A673 (cell line): ENCODE results near the gene LGALS12. TPM values are rescaled to one million over a fixed set of nuclear protein-coding genes. Genes with fewer than 3 reads are reported as not detected.

Source experiments
- BruUV-seq: library from RNA; stranded (reverse); fragments of 400-500 nt; replicated peaks from 2 replicates; lab custom pipeline; 2021; lab: Mats Ljungman, UMichigan
- CTCF ChIA-PET: fragments of 300-600 bp; sonication (Branson Sonifier 250); formaldehyde crosslinking; loops from one replicate; lab custom pipeline; 2022; ENCODE audit warnings: antibody characterized with exemption; lab: Charles Lee
- POLR2A ChIA-PET: fragments of 300-600 bp; sonication (Branson Sonifier 250); formaldehyde crosslinking; loops from one replicate; lab custom pipeline; 2022; ENCODE audit warnings: antibody characterized with exemption; ENCODE audit not compliant: low non-redundant PET; lab: Charles Lee
- DNase-seq: peaks from one replicate; pipeline ENCODE4 v3.0.0-alpha.2; 2015; ENCODE audit warnings: low spot score
- H3K27ac ChIP-seq: fragments of 200-600 bp; sonication (generic); 2 replicates; pipeline ENCODE4 v1.5.1; 2016; ENCODE audit warnings: mixed run types, low read depth, mild to moderate bottlenecking, mixed read lengths, antibody characterized with exemption, low read length; ENCODE audit not compliant: poor library complexity, severe bottlenecking
- H3K27me3 ChIP-seq: fragments of 200-600 bp; sonication (generic); replicated peaks from 2 replicates; pipeline ENCODE4 v1.6.1; 2017; ENCODE audit warnings: mixed run types, low read depth, mild to moderate bottlenecking, mixed read lengths, antibody characterized with exemption, low read length; ENCODE audit not compliant: insufficient read depth, poor library complexity
- H3K36me3 ChIP-seq: fragments of 200-600 bp; sonication (generic); 2 replicates; pipeline ENCODE4 v1.6.1; 2016; ENCODE audit warnings: mixed run types, mild to moderate bottlenecking, mixed read lengths, antibody characterized with exemption, low read length; ENCODE audit not compliant: insufficient read depth, poor library complexity, severe bottlenecking
- H3K4me1 ChIP-seq: fragments of 200-600 bp; sonication (generic); 2 replicates; pipeline ENCODE4 v1.6.1; 2017; ENCODE audit warnings: mixed run types, mild to moderate bottlenecking, mixed read lengths, antibody characterized with exemption, low read length; ENCODE audit not compliant: insufficient read depth, poor library complexity, severe bottlenecking
- H3K4me3 ChIP-seq: fragments of 200-600 bp; sonication (generic); 2 replicates; pipeline ENCODE4 v1.5.1; 2016; ENCODE audit warnings: low read depth, mixed run types, mild to moderate bottlenecking, mixed read lengths, low read length; ENCODE audit not compliant: poor library complexity, severe bottlenecking
- H3K9me3 ChIP-seq: fragments of 200-600 bp; sonication (generic); 2 replicates; pipeline ENCODE4 v1.6.1; 2016; ENCODE audit warnings: mixed run types, low read depth, mild to moderate bottlenecking, mixed read lengths, antibody characterized with exemption, low read length; ENCODE audit not compliant: poor library complexity, severe bottlenecking
- EZH2 ChIP-seq: fragments of 200-600 bp; sonication (generic); IDR thresholded peaks from 2 replicates; pipeline ENCODE4 v1.6.1; 2017; ENCODE audit warnings: borderline replicate concordance, low read depth, mild to moderate bottlenecking, mixed read lengths, antibody characterized with exemption, low read length; ENCODE audit not compliant: poor library complexity, severe bottlenecking
- intact Hi-C: fragments of 100-400 bp; cut with micrococcal nuclease; formaldehyde crosslinking; loops from one replicate; pipeline ENCODE4 v1.10.0; 2022; ENCODE audit not compliant: unreplicated experiment
- total RNA-seq: library from RNA; stranded (reverse); gene quantifications from 2 replicates; pipeline ENCODE4 v1.2.3, GENCODE V29; 2021
- TF ChIP-seq, protein P1 (sequence below): fragments of 300-800, 200-600 bp; sonication (generic); conservative IDR thresholded peaks from 2 replicates; pipeline ENCODE4 v1.5.1; 2017; ENCODE audit warnings: low read depth, mild to moderate bottlenecking, antibody characterized with exemption, low read length, moderate library complexity, mixed read lengths

LGALS12 gene
- total RNA-seq, 1 experiment from 2014 or later, result not detected

DNA sequence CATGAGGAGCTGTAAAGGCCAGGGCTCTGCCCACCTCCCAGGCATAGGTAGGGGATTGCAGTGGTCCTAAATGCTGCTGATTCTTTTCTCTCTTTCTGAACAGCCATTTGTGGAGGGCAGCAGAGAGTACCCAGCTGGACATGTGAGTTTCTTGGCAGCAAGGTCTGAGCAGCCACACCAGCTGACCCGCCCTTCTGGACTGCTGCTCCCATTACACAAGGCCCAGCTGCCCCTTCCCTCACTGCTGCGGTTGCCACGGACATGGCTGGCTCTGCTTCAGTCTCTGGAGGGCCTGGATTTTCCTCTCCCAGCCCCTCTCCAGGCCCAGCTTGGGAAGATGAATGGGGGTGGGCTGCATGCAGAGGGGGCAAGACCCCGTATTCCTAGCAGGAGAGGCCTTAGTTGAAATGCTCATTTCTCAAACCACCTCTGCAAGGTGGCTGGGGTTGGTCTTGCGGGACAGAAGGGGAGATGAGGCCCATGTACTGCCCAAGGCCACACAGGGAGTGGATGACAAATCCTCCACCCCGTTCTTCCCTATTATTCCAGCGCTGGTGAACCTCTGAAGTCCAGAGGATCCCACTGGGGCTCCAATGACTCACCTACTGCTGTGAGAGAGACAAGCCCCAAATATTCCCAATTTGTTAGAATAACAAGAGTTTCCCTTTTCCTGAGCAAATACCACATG is 4.6 kb downstream of the LGALS12 start:
- no peaks in the 10 kb centered on the region for H3K36me3 ChIP-seq
- POLR2A ChIA-PET, result no interaction called here
- H3K4me1 ChIP-seq, result no peaks in the 10 kb centered on the region
- H3K27ac ChIP-seq, result no peak overlapping the region
- H3K9me3 ChIP-seq, result no peaks in the 10 kb centered on the region
- H3K27me3 ChIP-seq, result no peaks in the 10 kb centered on the region
- TF ChIP-seq, protein P1, sequence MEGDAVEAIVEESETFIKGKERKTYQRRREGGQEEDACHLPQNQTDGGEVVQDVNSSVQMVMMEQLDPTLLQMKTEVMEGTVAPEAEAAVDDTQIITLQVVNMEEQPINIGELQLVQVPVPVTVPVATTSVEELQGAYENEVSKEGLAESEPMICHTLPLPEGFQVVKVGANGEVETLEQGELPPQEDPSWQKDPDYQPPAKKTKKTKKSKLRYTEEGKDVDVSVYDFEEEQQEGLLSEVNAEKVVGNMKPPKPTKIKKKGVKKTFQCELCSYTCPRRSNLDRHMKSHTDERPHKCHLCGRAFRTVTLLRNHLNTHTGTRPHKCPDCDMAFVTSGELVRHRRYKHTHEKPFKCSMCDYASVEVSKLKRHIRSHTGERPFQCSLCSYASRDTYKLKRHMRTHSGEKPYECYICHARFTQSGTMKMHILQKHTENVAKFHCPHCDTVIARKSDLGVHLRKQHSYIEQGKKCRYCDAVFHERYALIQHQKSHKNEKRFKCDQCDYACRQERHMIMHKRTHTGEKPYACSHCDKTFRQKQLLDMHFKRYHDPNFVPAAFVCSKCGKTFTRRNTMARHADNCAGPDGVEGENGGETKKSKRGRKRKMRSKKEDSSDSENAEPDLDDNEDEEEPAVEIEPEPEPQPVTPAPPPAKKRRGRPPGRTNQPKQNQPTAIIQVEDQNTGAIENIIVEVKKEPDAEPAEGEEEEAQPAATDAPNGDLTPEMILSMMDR, result no peak
- TF ChIP-seq EZH2, result no peak
- intact Hi-C loops, result no loop called here
- no TSS peak for BruUV-seq
- no peak for DNase-seq
- CTCF ChIA-PET, result no interaction called here
- H3K4me3 ChIP-seq, result no peak overlapping the region

DNA sequence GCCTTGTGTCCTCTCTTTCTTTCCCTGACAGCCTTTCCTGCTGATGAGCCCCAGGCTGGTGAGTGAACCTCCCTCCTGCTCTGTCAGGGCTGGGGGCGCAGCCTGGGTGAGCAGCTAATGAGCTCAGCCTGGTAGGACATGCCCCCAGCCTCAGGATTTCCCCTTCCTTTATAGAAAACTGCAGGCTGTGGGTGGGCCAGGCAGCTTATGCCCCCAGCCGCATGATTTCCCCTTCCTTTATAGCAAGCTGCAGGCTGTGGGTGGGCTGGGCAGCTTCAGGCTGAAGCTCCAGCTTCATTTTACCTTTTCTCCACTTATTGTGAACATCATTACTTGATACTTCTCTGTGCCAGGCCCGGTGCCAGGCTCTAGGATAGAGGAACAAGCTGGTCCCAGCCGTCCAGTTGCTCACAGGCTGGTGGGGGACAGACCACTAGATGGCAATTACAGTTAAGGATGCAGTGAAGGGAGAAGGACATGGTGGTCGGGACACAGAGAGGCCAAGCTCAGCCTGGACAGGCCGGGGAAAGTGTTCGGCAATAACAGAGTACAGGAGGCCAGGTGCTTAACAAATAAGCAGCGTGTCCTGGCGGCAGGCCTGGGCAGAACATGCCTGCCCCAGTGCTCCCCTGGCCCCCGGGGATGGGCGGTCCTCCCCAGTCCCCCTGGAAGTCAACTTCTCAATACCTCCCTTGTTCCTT is 5.3 kb downstream of the LGALS12 start:
- no peak for TF ChIP-seq EZH2
- TF ChIP-seq, protein P1, result no peak
- Histone ChIP-seq H3K4me1 (no peaks in the 10 kb centered on the region), H3K36me3 (no peaks in the 10 kb centered on the region), H3K4me3 (no peak overlapping the region), H3K27ac (no peak overlapping the region), H3K27me3 (no peaks in the 10 kb centered on the region), H3K9me3 (no peaks in the 10 kb centered on the region)
- CTCF ChIA-PET, result no interaction called here
- POLR2A ChIA-PET, result no interaction called here
- intact Hi-C loops, result no loop called here
- no peak for DNase-seq
- BruUV-seq, result no TSS peak

DNA sequence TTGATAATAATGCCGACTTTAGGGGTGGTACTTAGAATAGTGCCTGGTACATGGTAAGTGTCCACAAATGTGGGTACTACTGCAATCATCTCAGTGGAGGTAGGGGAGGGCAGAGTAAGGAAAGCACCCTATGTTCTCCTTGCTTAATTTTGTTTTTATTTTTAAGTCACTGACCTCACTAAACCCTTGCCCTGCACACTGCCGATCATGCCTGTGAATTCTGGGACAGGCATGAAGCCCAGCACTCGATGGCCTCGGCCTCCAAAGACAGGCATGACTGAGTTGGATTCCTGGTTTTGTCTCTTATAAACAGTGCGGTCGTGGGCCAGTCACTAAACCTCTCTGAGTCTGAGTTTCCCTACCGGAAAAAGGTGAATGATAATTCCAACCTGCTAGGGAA is 6.9 kb downstream of the LGALS12 start:
- no peak for TF ChIP-seq EZH2
- TF ChIP-seq, protein P1, result no peak
- ChIA-PET POLR2A (no interaction called here), CTCF (no interaction called here)
- H3K4me1 ChIP-seq, result no peaks in the 10 kb centered on the region
- no peak overlapping the region for H3K4me3 ChIP-seq
- DNase-seq, result no peak
- H3K27me3 ChIP-seq, result no peaks in the 10 kb centered on the region
- H3K9me3 ChIP-seq, result no peaks in the 10 kb centered on the region
- intact Hi-C loops, result no loop called here
- no peak overlapping the region for H3K27ac ChIP-seq
- no peaks in the 10 kb centered on the region for H3K36me3 ChIP-seq
- no TSS peak for BruUV-seq
